GM23338 (cell line): Measurements from ENCODE around the gene RPL12. TPM values are rescaled to one million over a fixed set of nuclear protein-coding genes. Genes with fewer than 3 reads are reported as not detected.

ENCODE experiments used
- ATAC-seq: fragments of 200-7000 bp; cut with Tn5 transposase; 3 replicates; pipeline ENCODE4 v1.9.1; 2020
- DNase-seq: peaks from one replicate; pipeline ENCODE4 v3.0.0-alpha.2; 2015; ENCODE audit warnings: low spot score
- H2AFZ ChIP-seq: fragments of 200-600 bp; sonication (generic); 2 replicates; pipeline ENCODE4 v1.8.0; 2016; ENCODE audit warnings: antibody characterized with exemption, mild to moderate bottlenecking, moderate library complexity
- H3F3A ChIP-seq: fragments of 200-600 bp; sonication (generic); replicated peaks from 2 replicates; pipeline ENCODE4 v1.8.0; 2017; ENCODE audit warnings: antibody characterized with exemption, mixed run types, low read depth
- H3K27ac ChIP-seq: fragments of 200-600 bp; sonication (generic); 2 replicates; pipeline ENCODE4 v1.6.1; 2016; ENCODE audit warnings: low read depth
- H3K27me3 ChIP-seq: fragments of 200-600 bp; sonication (generic); 2 replicates; pipeline ENCODE4 v1.8.0; 2016; ENCODE audit warnings: mild to moderate bottlenecking, mixed run types, moderate library complexity; ENCODE audit not compliant: insufficient read depth
- H3K36me3 ChIP-seq: fragments of 200-600 bp; sonication (generic); 2 replicates; pipeline ENCODE4 v1.8.0; 2016; ENCODE audit warnings: mild to moderate bottlenecking; ENCODE audit not compliant: insufficient read depth
- H3K4me1 ChIP-seq: fragments of 200-600 bp; sonication (generic); 2 replicates; pipeline ENCODE4 v1.8.0; 2016; ENCODE audit warnings: mild to moderate bottlenecking, moderate library complexity; ENCODE audit not compliant: insufficient read depth
- H3K4me2 ChIP-seq: fragments of 200-600 bp; sonication (generic); 2 replicates; pipeline ENCODE4 v1.7.1; 2017; ENCODE audit warnings: mixed run types
- H3K4me3 ChIP-seq: fragments of 200-600 bp; sonication (generic); 2 replicates; pipeline ENCODE4 v1.6.1; 2016; ENCODE audit warnings: mixed run types
- H3K79me2 ChIP-seq: fragments of 200-600 bp; sonication (generic); replicated peaks from 2 replicates; pipeline ENCODE4 v1.8.0; 2017; ENCODE audit warnings: mild to moderate bottlenecking; ENCODE audit not compliant: insufficient read depth
- H3K9me2 ChIP-seq: fragments of 200-600 bp; sonication (generic); 2 replicates; pipeline ENCODE4 v1.8.0; 2017; ENCODE audit not compliant: insufficient read depth
- H4K20me1 ChIP-seq: fragments of 200-600 bp; sonication (generic); replicated peaks from 2 replicates; pipeline ENCODE4 v1.8.0; 2017; ENCODE audit warnings: mild to moderate bottlenecking; ENCODE audit not compliant: insufficient read depth
- H3K27ac Mint-ChIP-seq: 2 replicates; pipeline ENCODE4 v1.8.0; 2020; ENCODE audit warnings: inconsistent platforms, mild to moderate bottlenecking, moderate library complexity, mixed read lengths
- H3K27me3 Mint-ChIP-seq: 3 replicates; pipeline ENCODE4 v1.8.0; 2022; ENCODE audit warnings: low read depth, mild to moderate bottlenecking, moderate library complexity, mixed read lengths, inconsistent platforms; ENCODE audit not compliant: insufficient read depth, poor library complexity
- H3K36me3 Mint-ChIP-seq: 3 replicates; pipeline ENCODE4 v1.8.0; 2021; ENCODE audit warnings: low read depth, mild to moderate bottlenecking, inconsistent platforms, moderate library complexity, mixed read lengths
- H3K4me1 Mint-ChIP-seq: 3 replicates; pipeline ENCODE4 v1.8.0; 2020; ENCODE audit warnings: mild to moderate bottlenecking, inconsistent platforms, mixed read lengths
- H3K4me3 Mint-ChIP-seq: 3 replicates; pipeline ENCODE4 v1.8.0; 2021; ENCODE audit warnings: moderate library complexity, mild to moderate bottlenecking, inconsistent platforms, mixed read lengths
- H3K9me3 Mint-ChIP-seq: 3 replicates; pipeline ENCODE4 v1.8.0; 2020; ENCODE audit warnings: moderate library complexity, mild to moderate bottlenecking, inconsistent platforms, mixed read lengths
- ETS1 ChIP-seq: IDR thresholded peaks from 2 replicates; pipeline ENCODE4 v1.6.1; 2016; ENCODE audit warnings: antibody characterized with exemption
- EZH2 ChIP-seq: fragments of 200-600 bp; sonication (generic); IDR thresholded peaks from one replicate; pipeline ENCODE4 v1.8.0; 2017; ENCODE audit warnings: antibody characterized with exemption, mild to moderate bottlenecking, low read depth; ENCODE audit not compliant: unreplicated experiment
- EZH2phosphoT487 ChIP-seq: fragments of 200-600 bp; sonication (generic); IDR thresholded peaks from one replicate; pipeline ENCODE4 v1.8.1; 2018; ENCODE audit warnings: antibody characterized with exemption; ENCODE audit not compliant: unreplicated experiment
- JUNB ChIP-seq: IDR thresholded peaks from one replicate; pipeline ENCODE4 v1.6.1; 2016; ENCODE audit warnings: antibody characterized with exemption; ENCODE audit not compliant: unreplicated experiment
- NANOG ChIP-seq: IDR thresholded peaks from 2 replicates; pipeline ENCODE4 v1.6.1; 2016; ENCODE audit warnings: antibody characterized with exemption, borderline replicate concordance
- ZNF114 ChIP-seq: fragments of 250-450 bp; sonication (Bioruptor Pico); IDR thresholded peaks from 2 replicates; pipeline ENCODE4 v1.5.0; 2020; ENCODE audit warnings: mild to moderate bottlenecking, moderate library complexity
- ZNF331 ChIP-seq: fragments of 250-450 bp; sonication (Bioruptor Pico); IDR thresholded peaks from 2 replicates; pipeline ENCODE4 v1.5.0; 2020; ENCODE audit warnings: low read depth, mild to moderate bottlenecking, moderate library complexity
- ZNF462 ChIP-seq: fragments of 250-450 bp; sonication (Bioruptor Pico); IDR thresholded peaks from 2 replicates; pipeline ENCODE4 v1.5.0; 2020; ENCODE audit warnings: mild to moderate bottlenecking, moderate library complexity
- polyA plus RNA-seq: library from polyadenylated mRNA; unstranded; fragments of >200 nt; fragmentation: Nextera tagmentation; extraction: Ambion mirVana; gene quantifications from 2 replicates; pipeline ENCODE4 v1.2.1, GENCODE V29; 2016
- total RNA-seq: library from RNA; depleted of rRNA; stranded (reverse); fragments of >200 nt; shearing (Covaris generic); gene quantifications from 2 replicates; pipeline ENCODE4 v1.2.3, GENCODE V29; 2014

Gene RPL12
- total and polyA plus RNA-seq, 2 experiments from 2014 or later: 2,121 to 2,596 TPM

DNA sequence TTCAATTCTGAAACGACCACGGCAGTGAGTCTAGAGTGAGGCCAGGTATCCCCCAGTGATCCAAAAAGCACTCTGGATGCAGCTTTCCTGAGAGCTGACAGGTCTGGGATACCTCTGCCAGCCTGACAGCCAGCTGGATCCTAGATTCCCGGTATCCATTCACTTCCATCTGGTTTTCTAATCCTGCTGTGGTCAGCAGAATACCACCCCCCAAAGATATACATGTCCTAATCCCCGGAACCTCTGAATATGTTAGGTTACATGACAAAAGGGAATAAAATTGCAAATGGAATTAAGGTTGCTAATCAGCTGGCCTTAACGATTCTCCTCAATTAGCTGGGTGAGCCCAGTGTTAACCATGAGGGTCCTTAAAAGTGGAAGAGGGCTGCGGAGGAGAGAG is 28.4 kb downstream of the RPL12 start:
- H3K36me3 Mint-ChIP-seq: no peaks in the 10 kb centered on the region; the same call in 2 of the 3 replicates
- no peak for TF ChIP-seq NANOG
- TF ChIP-seq JUNB: no peak
- no peak for TF ChIP-seq ZNF331 (CRISPR knock-in tag)
- TF ChIP-seq ZNF462: no peak
- no peak for TF ChIP-seq ETS1
- no peak for TF ChIP-seq ZNF114
- no peak for TF ChIP-seq EZH2
- no peak for TF ChIP-seq EZH2phosphoT487
- peak overlapping the region; percentile 95 for H3K4me3 ChIP-seq
- H2AFZ ChIP-seq: no peak overlapping the region
- H3K9me2 ChIP-seq: no peaks in the 10 kb centered on the region
- DNase-seq (no peak), ATAC-seq (no peak)
- H4K20me1 ChIP-seq: no peaks in the 10 kb centered on the region; the same call in none of the 2 replicates
- peaks cover 12% of the 10 kb centered on the region for H3K4me1 ChIP-seq
- no peaks in the 10 kb centered on the region for H3K36me3 ChIP-seq
- H3K27me3 ChIP-seq: no peaks in the 10 kb centered on the region
- H3K79me2 ChIP-seq: peaks cover 35% of the 10 kb centered on the region
- no peaks in the 10 kb centered on the region for H3K9me3 Mint-ChIP-seq
- H3K4me2 ChIP-seq: peak overlapping the region; percentile 100
- H3K27ac Mint-ChIP-seq: no peak overlapping the region
- H3K27ac ChIP-seq: no peak overlapping the region
- peaks cover 17% of the 10 kb centered on the region for H3K27me3 Mint-ChIP-seq
- 0 out of 2 replicates have a peak, but pooled peaks cover 9% of the 10 kb centered on the region for H3F3A ChIP-seq
- peaks cover 32% of the 10 kb centered on the region for H3K4me1 Mint-ChIP-seq
- peak overlapping the region; percentile 99 for H3K4me3 Mint-ChIP-seq
